AG10803 (cell line): Measurements from ENCODE around the gene PKP1.

Experiments used
- DNase-seq: peaks from one replicate; pipeline ENCODE4 v3.0.0; 2010; ENCODE audit warnings: low read depth
- H3K4me3 ChIP-seq: 2 replicates; pipeline ENCODE4 v1.5.1; 2011; ENCODE audit warnings: mild to moderate bottlenecking, low read length, control low read depth
- TF ChIP-seq, protein P1 (sequence below): conservative IDR thresholded peaks from 2 replicates; pipeline ENCODE4 v1.5.1; 2011; ENCODE audit warnings: mild to moderate bottlenecking, low read length, control low read depth, inconsistent platforms

PKP1 gene

DNA sequence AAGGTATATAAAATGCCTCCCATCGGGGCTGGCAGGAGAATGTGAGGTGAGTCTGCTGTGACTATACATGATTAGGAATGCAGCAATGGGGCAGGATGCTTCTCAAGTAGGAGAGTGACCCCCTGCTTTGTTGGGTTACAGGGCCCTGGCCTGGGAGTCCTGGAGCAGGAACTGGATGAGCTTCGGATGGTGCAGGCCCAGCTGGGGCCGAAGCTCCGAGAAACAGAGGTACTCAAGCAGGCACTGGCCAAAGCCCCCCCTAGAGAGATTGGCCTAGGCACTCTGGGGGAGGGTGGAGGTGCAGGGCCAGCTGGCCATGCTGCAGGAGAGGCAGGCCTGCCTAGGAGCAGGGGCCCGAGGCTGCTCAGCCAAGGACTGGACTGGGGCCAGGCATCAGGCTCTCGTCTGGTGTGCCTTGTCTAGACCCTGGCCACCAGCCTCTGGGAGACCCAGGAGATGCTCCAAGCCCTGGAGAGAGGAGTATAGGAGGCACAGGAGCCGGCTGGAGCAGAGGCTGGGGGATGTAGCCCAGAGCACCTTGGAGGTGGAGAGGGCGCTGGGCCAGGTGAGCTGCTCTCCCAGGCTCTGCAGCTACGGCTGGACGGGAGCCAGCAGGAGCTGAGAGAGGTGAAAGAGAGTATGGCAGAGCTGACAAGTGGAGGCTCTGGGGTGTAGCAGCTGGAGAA, 32.8 kb upstream of the PKP1 start:
- DNase-seq, result no peak
- TF ChIP-seq, protein P1, sequence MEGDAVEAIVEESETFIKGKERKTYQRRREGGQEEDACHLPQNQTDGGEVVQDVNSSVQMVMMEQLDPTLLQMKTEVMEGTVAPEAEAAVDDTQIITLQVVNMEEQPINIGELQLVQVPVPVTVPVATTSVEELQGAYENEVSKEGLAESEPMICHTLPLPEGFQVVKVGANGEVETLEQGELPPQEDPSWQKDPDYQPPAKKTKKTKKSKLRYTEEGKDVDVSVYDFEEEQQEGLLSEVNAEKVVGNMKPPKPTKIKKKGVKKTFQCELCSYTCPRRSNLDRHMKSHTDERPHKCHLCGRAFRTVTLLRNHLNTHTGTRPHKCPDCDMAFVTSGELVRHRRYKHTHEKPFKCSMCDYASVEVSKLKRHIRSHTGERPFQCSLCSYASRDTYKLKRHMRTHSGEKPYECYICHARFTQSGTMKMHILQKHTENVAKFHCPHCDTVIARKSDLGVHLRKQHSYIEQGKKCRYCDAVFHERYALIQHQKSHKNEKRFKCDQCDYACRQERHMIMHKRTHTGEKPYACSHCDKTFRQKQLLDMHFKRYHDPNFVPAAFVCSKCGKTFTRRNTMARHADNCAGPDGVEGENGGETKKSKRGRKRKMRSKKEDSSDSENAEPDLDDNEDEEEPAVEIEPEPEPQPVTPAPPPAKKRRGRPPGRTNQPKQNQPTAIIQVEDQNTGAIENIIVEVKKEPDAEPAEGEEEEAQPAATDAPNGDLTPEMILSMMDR, result no peak
- H3K4me3 ChIP-seq, result no peak overlapping the region

DNA sequence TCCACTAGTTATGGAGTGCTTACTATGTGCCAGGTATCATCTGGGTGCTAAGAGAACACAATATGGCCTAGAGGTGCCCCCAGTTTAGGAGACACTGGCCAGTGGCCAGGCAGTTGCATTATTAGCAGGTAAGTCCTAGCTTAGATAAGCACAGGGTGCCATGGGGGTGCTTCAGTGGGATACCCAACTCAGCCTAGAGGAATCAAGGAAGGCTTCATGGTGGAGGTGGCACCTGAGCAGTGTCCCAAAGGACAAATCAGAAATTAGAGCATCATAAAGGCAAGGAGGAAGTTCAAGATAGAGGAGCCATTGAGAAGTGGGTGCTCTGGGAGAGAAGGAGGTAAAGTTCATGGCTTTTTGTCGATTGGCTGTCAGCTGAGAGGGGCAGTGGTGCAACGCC, 31.9 kb upstream of the PKP1 start:
- DNase-seq, result no peak
- H3K4me3 ChIP-seq, result no peak overlapping the region
- TF ChIP-seq, protein P1, result no peak

DNA sequence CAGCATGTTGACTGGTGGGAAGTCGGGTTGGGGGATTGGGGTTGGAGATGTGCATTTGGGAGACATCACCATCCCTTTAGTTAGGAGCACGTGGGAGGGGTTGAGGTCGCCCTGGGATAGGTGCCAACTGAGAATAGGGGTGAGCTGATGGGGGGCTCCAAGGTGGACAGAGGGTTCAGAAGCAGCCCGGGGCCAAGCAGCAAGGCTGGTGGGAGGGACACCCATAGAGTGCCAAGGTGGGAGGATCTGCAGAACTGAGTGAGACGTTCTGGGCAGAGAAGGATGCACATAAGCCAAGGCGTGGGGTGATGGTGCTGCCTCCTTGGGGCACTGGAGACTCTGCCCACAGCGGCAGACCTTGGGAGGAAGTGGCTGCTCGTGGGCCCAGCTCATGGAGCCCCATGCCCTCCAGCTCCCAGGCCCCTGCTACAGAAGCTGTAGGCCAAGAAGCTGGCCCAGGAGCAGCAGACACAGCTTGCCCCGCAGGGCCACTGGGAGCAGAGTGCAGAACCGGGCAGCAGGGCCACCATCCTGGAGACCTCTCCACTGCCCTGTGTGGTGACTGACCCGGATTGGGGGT, 31.4 kb upstream of the PKP1 start:
- no peak for DNase-seq
- TF ChIP-seq, protein P1, result no peak

DNA sequence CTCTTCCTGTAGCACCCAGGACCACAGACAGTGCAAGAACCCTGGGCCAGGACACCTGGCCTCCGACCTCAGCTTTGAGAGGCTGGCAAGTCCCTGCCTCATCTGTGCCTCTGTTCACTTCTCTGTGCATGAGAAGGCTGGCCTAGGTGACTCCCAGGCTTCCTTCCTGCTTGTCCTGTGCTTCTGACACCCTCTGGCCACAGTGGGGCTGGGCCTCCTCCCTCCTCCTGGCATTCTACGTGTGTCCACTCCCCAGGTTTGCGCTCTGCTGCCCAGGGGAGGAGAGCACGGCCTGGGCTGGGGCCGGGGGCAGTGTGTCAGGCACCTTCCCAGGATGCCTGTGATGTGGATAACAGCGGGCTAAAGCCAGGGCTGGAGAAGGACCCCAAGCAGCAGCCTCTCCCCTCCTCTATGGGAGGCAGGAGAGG, 30.3 kb upstream of the PKP1 start:
- TF ChIP-seq, protein P1, result no peak
- no peak for DNase-seq
- no peak overlapping the region for H3K4me3 ChIP-seq

More for the DNA sequence above, 31.4 kb upstream of the PKP1 start:
- no peak overlapping the region for H3K4me3 ChIP-seq

DNA sequence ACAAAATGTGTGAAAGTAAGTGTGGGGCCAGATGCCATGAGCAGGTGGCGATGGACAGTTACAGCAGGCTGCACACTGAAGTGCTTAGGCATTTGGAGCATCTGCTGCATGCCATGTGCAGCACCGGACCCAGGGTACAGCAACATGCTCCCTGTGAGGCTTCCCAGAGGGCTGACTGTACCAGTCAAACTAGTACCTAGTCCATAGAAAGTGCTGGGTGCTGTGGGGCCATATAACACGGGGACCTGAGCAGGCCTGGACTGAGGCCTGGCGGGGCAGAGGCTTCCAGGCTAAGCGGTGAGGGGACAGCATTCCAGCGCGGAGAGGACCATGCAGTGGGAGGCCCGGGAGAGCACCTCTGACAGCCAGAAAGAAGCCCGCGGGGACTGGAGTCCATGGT, 29.9 kb upstream of the PKP1 start:
- TF ChIP-seq, protein P1, result no peak
- DNase-seq, result no peak

DNA sequence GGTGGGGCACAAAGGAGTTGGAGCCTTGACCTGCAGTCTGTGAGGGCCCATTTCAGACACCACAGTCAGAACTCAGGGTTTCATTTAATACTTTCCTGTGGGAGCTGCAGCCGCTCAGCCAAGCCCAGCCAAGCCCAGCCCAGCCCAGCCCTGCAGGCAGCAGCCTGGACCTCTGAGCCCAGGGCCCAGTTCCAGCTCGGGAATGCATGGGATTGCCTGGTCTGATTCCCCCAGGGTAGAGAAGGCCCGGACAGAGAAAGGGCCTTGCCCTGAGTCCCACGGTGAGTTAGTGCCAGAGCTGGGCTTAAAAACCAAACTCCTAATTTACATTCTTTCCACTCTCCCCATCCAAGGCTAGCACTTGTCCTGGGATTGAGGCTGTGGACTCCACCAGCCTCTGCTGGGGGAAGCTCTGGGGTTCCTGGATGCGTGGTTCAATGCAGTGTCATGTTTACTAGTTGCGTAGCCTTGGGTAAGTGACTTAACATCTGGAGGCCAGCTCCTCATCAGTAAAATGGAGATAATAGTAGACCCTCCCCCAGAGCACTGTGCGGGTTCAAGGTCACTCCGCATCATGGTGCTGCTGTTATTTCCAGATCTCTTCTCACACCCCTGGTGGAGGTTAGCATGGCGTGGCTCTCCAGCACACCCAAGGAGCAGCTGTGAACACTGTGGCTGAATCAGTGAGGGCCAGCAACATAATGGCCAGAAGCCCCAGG, 29.2 kb upstream of the PKP1 start:
- DNase-seq, result no peak
- H3K4me3 ChIP-seq, result no peak overlapping the region
- TF ChIP-seq, protein P1, result no peak

More for the DNA sequence above, 29.9 kb upstream of the PKP1 start:
- no peak overlapping the region for H3K4me3 ChIP-seq
